ENCODE data around the gene DEFB108B.
"Not testable (repeated sequence)": the region's sequence is repeated elsewhere in the genome, so short reads cannot be mapped to it uniquely, and the experiment has no call there.

The DEFB108B gene, protein sequence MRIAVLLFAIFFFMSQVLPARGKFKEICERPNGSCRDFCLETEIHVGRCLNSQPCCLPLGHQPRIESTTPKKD

DNA sequence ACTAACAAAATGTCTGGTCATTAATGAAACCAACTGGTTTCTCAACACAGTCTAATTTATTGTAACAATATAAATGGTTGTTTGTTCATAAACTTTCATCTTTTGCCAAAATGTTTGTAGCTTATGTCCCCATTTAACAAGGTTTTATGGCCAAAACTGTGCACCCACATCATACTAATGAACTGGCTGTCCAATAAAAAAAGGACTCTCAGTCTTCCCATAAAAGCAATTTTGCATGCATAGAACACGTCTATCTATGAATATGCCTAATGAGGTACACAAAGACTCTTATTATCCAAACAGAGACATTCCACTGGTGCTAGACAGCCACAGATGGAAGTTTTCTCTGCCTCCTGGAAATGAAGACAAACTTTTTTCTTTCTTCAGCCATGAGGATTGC lies at the start of gene DEFB108B:
Gene DEFB108B (plus strand): TSS at position 390 of the 400 bp plus-strand sequence. CDS start 0 bp downstream, at position 390.
- not testable (repeated sequence) for DNase-seq

DNA sequence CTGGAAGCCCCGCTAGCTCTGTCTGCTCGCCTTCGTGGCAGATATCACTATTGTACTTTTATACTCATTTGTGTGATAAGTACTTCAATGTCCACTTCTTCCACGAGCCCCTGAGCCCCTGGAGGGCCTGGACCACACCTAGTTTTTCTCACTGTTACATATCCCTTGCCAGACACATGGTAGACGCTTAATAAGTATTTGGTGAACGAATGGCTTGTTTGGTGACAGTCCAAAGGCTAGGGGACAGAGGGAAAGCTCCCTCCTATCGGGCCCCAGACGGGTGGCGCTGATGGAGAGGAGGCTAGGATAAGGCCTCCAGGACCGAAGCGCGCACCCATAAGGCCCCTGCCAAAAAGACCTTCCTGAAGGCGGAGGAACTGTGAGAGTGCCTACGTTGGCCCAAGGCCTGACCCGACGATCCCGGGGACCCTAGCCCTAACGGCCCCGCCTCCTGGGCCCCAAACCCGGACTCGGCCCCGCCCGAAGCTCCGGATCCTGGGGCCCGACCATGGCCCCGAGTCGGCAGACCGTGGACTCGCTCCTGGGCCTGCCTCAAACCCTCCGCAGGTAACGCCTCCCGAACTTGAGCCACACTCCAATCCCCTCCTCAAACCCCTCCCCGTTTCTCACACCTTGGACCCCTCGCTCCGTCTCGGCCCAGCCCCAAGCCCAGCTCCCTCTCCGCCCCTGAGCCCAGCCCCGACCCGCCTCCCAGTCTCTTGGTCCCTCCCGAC lies 46.7 kb upstream of the DEFB108B start:
- DNase-seq: peak; percentile 88

DNA sequence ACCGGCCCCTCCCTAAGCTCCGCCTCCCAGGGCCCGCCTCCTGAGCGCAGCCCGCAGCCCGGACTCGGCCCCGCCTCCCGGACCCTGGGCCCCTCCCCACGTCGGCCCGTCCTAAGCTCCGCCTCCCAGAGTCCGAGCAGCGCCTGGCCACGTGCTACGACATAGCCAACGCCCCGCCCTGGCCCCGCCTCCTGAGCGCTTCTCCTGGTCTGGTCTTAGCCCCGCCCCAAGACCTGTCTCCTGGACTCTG lies 46.2 kb upstream of the DEFB108B start:
- DNase-seq: peak; percentile 97

DNA sequence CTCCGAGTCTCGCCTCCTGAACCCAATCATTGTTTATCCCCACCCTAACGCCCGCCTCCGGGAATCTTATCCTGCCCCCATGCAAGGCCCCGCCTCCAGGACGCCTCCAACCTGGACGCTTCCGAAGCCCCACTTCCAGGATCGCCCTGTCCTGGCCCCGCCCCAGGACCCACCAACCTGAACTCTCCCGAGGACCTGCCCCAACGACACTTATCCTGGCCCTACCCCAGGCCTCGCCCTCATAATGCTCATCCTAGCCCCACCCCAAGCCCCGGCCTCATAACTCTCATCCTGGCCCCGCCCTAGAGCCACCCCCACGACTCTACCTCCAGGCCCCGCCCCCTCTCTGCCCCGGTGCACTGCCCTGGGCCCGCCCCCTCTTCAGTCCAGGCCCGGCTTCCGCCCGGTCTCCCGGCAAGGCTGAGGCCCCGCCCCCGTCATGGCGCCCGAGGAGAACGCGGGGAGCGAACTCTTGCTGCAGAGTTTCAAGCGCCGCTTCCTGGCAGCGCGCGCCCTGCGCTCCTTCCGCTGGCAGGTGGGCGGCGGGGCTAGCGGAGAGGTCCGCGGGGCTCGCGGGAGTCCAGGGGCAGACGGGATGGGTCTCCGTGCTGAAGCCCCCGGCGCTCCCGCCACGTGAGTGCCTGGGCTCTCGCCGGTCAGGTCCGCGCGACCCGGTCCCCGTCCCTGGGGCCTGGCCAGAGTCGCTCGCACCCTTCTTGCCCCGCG lies 45.7 kb upstream of the DEFB108B start:
- DNase-seq: peak; percentile 96

DNA sequence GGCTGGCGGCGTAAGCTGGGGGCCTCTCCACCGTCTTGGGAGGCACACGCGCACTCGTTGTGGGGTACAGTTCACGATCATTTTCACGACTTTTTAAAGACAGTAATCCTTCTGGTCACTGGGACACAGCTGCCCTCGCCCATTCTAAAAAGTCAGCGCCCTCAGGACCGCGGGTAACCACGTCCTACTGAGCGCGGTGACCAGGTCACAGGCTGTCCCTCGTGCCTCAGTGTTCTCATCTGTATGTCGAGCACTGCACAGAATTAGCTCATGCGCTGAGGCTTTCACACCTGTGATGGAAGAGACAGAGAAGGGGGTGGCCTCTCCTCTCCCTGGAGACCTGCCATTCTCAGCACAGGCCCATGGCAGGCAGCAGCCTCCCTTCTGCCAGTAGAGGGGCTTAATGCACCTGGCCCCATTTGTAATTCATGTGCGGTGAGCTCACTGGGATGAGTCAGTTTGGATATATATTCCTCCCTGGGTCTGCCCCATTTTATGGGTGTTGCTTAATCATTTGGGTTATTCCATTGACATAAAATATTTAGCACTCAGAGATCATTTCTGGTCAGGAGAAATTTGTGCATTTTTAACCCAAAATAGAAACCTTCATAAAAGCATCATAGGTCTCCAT lies 45.1 kb upstream of the DEFB108B start:
- not testable (repeated sequence) for DNase-seq

DNA sequence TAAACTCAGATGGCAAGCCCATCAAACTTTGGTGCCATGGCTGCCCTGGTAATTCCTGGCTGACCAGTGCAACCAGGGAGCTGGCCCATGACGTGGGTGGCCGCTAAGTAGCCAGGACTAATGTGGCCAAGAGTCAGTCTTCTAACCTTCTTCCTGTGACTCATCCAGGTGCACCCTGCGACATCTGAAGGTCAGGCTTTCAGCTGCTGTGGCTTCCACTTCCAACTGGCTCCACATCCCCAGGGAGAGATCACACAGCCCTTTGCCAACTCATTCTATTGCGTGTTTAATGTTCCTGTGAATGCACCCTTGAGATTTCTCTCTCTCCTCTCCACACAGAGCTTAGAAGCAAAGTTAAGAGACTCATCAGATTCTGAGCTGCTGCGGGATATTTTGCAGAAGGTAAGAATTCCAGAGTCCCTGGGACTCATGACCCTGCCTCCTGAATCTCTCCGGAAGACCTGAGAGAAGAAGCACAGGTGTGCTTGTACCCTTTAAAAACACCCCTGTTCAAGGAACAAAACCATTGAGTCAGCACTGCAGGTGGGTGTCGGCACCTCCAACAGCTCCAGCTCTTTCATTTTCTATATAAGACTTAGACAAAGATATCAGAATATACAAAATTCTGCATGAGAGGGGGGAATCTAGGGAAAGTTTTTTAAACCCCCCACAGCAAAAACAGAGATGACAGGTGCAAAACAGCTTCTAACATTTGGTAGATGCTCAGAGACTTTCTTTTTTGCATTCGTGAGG lies 43.4 kb upstream of the DEFB108B start:
- not testable (repeated sequence) for DNase-seq

DNA sequence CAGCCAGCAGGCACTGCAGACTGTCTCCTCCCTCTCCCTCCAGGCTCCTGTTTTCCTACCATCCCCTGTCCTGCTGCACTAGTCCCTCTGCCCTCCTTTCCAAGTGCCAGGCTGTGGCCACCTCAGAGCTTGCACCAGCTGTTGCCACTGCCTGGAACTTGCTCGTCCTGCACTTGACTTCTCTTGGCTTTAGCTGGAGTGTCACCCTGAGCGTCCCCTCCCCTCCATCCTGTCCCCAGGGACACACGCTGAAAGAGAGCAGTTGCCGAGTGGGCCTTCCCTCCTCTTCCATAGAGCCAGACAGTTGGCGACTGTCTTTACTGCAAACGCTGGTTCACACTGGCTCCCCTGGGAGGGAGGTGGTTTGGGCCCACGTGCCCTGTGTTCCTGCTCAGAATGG lies 41.9 kb upstream of the DEFB108B start:
- DNase-seq: not testable (repeated sequence)

DNA sequence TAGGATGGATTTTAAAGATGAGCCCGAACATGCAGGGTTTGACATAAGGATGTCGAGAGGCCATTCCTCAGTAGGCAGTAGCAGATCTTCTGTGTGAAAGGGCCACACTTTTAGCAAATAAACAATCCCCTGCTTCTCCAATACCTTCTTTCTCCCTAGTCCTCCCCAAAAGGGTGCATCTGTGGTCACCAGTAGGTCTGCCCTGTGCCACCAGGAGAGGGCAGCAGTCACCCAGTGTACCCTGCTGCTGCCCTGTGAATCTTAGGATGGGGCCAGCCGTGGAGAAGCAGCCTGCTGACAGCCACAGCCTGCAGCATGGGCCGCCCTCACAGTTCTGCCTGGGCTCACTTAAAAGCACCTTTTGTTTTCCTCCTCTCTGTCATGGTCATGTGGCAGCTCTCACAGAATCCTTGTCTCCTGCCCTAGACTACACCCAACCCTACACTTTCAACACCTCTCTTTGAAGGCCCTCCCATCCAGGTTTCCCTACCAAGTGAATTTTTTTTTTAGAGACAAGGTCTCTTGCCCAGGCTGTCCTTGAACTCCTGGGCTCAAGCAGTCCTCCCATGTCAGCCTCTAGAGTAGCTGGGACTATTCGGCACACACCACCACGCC lies 40.3 kb upstream of the DEFB108B start:
- peak; percentile 10 for DNase-seq

DNA sequence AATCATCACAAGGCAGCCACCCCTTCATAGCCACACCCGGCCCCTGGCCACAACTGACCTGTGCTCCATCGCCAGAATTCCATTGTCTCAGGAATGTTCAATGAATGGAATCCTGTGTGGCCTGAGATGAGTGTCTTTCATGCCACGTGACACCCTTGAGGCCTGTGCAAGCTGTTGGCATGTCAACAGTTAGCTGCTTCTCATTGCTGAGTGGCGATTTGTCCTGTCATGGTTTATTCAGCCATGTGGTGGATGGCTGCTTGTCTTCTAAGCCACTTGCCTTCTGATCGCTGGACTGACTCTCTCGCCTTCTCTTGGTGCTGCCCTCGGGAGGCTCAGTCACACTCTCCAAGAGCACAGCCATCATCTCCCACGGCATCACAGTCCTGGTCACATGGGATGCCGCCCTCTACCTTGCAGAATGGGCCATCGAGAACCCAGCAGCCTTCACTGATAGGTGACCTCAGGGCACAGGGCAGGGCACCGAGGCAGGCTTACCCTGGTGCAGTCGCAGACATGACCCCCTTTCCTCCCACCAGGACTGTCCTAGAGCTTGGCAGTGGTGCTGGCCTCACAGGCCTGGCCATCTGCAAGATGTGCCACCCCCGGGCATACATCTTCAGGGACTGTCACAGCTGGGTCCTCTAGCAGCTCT lies 38.5 kb upstream of the DEFB108B start:
- peak; percentile 3 for DNase-seq

DNA sequence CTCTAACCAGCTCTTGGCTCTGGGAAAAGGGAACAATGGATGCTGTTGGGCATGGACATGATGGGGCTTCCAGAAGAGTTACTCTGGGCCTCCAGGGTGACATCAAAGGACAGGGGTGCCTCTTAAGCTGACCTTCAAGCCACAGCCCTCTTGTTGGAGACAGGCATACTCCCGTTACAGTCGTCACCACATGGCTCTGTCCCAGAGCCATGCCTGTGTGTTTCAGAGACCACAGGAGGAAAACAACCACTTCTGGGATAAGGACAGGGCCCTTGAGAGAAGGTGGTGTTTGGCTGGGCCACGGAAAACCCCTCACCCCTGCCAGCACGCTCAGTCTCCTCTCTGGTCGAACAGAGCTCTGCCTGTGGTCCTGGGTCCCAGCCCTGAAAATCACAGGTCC lies 37.8 kb upstream of the DEFB108B start:
- DNase-seq: not testable (repeated sequence)

DNA sequence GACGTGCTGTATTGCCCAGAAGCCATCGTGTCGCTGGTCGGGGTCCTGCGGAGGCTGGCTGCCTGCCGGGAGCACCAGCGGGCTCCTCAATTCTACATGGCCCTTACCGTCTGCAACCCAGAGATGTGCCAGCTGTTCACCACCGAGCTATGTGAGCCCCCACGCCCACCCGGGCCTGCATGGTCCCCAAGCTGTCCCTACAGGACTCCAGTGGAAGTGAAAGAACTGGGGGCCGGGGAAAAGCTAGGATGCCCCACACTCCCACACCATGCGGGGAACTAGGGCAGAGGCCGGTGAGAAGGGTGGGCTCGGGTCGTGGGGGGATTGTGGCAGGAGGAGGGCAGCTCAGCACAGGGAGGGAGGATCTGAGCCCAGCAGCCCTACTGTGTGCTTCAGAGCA lies 37.0 kb upstream of the DEFB108B start:
- DNase-seq: not testable (repeated sequence)

DNA sequence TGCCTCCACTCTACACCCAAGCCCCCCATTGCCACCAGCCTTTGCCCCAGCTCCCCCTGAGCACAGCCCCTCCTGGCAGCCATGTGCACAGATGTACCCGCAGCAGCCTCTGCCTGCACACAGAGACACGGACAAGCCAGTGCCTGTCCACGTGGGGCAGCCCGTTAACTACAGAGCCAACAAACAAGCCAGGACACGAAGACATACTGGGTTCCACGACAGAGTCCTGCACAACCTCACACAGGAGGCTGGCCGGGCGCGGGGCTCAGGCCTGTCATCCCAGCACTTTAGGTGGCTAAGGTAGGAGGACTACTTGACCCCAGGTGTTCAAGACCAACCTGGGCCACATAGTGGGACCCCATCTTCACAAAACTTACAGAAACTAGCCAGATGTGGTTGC lies 36.2 kb upstream of the DEFB108B start:
- not testable (repeated sequence) for DNase-seq

DNA sequence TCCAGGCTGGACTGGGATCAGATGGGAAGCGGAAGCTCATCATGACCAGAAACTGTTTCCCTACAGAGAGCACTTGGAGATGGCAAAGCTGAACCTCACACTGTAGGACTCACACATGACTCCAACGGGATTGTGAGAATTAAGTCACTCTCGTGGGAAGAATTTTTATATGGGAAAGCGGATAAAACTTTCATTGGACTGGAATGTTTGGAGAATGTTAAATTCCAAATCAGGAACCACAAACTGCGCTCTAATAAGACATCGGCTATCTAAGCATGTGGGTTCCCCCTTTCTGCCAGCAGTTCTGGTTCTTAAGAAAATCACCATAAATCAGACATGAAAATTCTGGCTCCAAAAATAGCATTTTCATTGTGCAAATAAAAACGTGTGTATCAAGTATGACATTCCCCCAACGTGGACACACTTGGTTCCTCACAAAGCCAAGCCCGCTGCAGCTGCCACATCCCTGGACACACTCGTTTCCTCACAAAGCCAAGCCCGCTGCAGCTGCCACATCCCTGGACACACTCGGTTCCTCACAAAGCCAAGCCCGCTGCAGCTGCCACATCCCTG lies 33.4 kb upstream of the DEFB108B start:
- not testable (repeated sequence) for DNase-seq

DNA sequence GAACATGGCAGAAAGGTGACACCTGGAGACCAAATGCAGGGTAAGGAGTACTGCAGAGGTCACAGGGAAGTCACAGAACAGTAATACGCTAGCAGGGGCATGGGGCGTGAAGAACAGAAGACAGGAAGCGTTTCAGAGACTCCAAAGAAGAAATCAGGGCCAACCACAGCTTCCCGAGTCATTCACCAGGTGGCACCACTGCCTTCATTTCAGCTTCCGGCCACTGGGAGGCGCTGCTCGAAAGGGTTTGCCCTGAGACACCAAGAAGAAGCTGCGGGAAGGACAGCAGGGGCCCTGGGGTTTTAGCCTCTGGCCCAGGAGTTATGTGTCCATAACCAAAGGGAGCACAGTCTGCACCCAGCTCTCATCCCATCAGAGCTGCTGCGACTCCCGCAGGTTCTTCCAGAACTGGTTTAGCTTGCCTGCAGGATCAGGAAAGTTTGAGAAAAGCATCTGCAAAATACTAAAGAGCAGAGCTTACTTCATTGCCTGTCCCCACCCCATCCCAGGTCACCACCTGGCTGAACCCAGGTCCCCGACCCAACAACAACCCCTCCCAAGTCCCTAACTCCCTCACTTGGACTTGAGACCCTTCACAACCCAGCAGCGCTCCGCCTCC lies 32.6 kb upstream of the DEFB108B start:
- peak; percentile 24 for DNase-seq

DNA sequence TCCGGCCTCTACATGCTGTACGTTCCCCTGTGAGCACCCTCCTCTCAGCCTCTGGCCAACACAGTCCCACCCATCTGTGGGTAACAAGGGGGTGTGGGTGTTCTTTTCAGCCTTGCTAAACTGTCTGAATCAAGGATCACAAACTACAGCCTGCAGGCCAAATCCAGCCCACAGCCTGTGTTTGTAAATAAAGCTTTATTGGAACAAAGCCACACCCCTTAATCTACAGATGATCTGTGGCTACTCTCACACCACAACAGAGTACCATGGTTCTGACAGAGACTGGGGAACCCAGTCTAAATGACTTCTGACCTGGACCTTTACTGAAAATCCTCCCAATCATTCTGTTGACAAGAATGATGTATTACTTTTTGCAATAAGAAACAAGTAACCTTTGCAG lies 32.0 kb upstream of the DEFB108B start:
- DNase-seq: not testable (repeated sequence)

DNA sequence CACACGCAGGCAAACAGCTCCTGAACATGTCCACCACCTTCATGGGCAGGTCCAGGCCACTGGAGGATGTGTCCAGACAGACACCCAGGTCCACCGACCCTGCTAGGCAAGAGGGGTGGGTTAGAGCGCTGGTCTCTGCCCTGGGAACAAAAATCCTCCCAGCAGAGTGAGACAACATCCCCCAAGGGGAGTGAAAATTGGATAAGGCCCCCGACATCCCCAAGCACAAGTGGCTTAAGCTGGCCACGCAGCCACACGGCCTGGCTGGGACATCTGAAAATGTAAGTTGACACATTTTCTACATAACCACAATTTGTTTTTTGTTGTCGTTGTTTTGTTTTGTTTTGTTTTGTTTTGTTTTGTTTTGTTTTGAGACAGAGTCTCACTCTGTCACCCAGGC lies 30.1 kb upstream of the DEFB108B start:
- DNase-seq: not testable (repeated sequence)

DNA sequence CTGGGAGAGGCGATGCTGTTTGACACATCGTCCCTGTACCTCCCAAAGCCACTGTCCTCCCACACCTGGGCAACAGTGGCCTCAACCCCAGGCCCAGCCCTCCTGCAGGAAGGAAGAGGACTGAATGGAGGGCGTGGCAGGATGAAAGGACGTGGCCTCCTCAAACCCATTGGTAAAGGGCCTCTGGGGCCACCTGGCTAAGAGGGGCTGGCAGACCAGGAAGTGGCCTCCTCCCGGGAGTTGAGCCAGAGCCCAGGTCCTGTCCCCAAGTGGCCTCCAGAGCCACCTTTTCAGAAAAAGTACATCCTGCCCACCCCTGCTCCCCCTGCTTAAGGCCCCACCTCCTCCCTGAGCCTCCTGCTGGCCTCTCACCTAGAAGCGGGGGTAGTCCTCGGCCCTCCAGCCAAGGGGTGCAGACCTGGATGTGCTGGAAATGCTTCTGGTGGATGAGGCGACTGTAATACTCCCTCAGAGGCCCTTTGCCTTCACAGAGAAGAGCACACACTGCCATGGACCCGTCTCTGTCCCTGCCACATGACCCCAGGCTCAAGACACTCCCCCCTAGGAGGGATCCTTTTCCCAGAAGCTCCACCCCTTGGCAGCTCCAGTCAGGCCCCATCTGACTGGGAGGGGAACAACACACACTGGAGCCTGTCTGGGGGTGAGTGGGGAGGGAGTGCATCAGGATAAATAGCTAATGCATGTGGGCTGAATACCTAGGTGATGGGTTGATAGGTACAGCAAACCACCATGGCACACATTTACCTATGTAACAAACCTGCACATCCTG lies 28.6 kb upstream of the DEFB108B start:
- peak; percentile 6 for DNase-seq

DNA sequence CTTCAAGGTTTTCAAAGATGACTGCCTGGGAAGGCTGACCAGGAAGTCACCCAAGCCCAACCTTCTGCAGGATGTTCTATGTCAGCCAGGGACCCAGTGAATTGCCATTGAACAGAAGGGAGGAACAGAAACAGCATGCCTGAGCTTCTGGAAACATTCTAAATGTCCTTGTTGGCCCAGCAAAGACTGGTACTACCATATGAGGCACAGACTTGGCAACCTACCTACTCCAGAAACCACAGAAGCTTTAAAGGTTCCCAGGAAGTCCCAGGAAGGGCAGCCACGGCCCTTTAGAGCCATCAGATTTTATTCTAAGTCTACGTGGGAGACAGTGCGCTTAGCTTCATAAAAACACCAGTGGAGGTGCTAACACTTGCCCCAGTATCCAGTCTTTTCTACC lies 20.5 kb upstream of the DEFB108B start:
- not testable (repeated sequence) for DNase-seq

DNA sequence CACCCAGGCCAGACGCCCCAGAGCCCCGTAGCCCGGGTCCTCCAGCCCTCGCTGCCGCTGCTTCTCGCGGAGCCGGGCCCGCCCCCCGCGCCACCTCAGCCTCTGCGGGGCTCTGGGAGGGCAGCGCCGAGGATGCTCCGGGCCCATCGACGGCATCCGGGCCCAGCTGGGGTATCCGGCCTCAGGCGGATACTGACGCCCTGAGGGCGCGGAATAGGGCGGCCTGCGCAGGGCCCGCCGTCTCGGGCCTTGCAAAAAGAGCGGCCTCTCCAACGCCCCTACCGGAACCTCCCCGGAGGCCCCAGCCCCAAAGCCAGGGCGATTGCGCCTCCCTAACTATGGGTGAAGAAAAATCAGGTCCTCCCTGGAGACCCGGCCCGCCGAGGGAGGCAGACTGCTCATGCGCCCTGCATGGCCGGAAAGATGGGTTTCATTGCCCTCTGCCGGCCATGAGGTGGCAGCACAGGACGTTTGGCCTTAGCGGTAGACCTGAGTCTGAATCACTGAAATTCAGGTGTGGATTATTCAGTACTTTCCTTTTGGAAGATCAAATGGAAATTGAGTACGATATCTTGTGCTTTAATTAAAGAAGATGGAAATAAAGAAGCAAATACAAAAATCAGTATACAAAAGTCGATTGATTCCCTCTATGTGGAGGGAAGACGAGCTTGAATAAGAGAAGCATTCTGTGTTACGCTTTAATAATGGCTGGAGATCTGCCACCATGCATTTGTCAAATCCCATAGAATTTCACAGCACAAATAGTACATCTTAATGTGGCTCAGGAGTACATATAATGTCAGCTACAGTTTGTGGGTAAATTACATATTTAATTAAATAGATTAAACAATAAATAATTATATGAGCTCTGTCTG lies 19.3 kb upstream of the DEFB108B start:
- DNase-seq: peak; percentile 48
